GM18907 (cell line): ENCODE data around the gene UBE2C.
A peak's percentile ranks its signal among the peaks of the same experiment; 100 is the strongest.
"Not testable (repeated sequence)": the region's sequence is repeated elsewhere in the genome, so short reads cannot be mapped to it uniquely, and the experiment has no call there.

Experiments
- ATAC-seq: cut with Tn5 transposase; IDR thresholded peaks from one replicate; pipeline ENCODE4 v1.9.1; 2021; ENCODE audit warnings: mild to moderate bottlenecking, moderate library complexity; ENCODE audit not compliant: unreplicated experiment

UBE2C gene

GRCh38 chr20:45812157-45813005 lies at the start of gene UBE2C:
UBE2C (plus strand) TSS chr20:45812644; CDS start chr20:45812696, 52 bp downstream.
- ATAC-seq: peak; percentile 96

GRCh38 chr20:45764618-45765282 lies 47.7 kb upstream of the UBE2C start:
- not testable (repeated sequence) for ATAC-seq

- no peak for ATAC-seq
Observed at GRCh38 chr20:45765307-45765875, 47.1 kb upstream of the UBE2C start.

- ATAC-seq: no peak
Observed at GRCh38 chr20:45765980-45766379, 46.5 kb upstream of the UBE2C start.

GRCh38 chr20:45768479-45768878 lies 44.0 kb upstream of the UBE2C start:
- ATAC-seq: no peak

GRCh38 chr20:45771182-45771759 lies 41.2 kb upstream of the UBE2C start:
- no peak for ATAC-seq

DNA sequence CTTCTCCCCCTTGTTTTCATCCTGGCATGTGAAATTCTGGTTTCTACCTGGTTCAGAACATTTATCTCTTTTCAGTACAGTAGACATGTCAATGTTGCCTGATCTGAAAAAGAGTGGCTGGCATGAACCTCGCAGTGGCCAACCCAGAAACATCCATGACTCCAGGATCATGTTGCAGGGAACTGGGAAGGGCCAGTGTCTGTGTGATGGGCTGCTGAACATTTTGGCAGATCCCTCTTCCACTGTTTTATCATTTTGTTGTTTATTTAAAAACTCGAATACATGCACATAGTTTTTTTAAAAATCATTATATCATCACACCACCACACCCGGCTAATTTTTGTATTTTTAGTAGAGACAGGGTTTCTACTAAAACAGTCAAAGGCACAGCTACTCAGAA lies 39.8 kb upstream of the UBE2C start:
- no peak for ATAC-seq

- ATAC-seq: no peak
Observed at GRCh38 chr20:45774945-45775344, 37.5 kb upstream of the UBE2C start.

DNA sequence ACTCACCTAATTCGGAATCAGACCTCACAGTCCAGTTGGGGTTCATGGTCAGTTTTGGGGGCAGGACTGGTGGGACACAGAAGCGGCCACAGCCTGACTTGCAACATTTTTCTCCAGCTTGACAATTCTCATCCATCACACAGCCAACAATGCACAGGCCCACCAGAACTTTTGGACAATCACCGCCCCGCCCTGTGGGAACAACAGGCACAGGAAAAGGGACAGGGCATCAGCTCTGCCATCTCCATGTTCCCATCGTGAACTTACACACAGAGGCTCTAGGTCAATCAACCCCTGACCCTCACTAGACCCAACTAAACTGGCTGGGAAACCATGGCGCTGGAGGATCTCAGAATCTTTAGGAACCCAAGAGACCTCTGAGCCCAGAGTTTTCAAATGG lies 37.0 kb upstream of the UBE2C start:
- ATAC-seq: no peak

DNA sequence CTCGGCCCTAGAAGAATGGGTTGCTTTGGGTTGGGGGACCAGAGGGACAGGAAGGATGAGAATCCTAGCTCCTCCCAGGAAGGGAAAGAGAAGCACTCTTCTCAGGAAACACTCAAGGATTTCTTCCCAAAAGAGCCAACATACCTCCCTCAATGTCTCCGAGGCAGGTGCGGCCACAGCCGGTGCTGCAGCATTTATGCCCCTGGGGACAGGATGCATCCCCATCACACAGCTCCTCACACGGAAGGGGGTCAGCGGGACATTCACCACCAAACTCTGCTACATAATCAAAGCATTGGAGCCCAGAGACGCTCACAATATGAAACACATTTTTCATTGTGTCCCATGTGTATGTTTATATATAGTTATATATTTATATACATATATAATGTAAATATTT lies 35.5 kb upstream of the UBE2C start:
- ATAC-seq: no peak

DNA sequence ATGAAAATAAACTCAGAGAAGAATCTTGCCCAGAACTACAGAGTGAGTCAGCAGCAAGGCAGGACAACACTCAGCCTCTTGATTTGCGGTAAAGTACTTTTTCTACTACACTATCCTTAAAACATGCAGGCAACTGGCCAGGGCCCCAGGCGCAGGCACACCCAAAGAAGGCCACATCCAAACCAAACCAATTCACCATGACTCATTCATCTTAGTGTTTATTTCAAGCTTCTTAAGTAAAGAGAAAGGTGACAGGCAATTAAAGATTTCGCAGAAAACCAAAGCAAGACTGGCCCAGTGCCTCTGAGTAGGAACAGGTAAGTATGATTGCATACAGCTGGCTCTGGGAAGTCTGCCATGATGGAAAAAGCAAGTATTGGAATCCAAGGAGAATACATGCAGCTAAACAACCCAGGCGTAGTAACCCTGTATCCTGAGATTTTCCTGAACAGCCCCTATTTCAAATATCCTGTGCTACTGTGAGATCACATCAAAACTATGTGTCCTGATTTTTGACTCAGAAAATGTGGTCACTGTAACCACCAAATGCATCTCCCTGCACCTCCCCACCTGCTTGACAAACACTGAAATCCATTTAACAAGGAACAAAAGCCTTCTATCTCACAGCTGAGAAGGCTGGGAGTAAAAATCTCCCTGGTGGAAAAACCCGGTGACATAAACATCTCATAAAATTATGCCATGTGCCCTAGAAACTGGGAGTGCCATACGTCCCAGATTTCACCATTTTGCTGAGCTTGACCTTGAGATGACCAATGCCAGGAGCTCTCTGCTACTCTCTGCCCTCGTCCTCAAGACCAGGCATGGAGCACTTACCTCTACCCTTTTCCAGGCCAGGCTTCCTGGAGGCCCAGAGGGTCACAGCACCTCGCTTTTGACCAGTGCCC lies 33.2 kb upstream of the UBE2C start:
- no peak for ATAC-seq

DNA sequence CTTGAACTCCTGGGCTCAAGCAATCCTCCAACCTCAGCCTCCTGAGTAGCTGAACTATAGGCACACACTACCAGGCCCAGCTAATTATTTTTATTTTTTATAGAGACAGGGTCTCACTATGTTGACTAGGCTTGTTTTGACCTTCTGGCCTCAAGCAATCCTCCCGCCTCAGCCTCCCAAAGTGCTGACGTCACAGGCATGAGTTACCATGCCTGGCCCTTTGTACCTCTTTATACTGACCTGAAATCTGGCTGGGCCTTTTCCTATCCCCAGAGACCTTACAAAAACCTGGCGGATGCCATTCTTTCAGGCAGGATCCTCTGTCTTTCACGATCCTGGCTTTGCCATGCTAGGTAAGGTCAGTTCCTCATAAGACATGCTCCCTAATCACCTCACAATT lies 32.3 kb upstream of the UBE2C start:
- ATAC-seq: no peak

GRCh38 chr20:45781391-45781931 lies 31.0 kb upstream of the UBE2C start:
- no peak for ATAC-seq

- no peak for ATAC-seq
Observed at GRCh38 chr20:45782890-45783289, 29.6 kb upstream of the UBE2C start.

DNA sequence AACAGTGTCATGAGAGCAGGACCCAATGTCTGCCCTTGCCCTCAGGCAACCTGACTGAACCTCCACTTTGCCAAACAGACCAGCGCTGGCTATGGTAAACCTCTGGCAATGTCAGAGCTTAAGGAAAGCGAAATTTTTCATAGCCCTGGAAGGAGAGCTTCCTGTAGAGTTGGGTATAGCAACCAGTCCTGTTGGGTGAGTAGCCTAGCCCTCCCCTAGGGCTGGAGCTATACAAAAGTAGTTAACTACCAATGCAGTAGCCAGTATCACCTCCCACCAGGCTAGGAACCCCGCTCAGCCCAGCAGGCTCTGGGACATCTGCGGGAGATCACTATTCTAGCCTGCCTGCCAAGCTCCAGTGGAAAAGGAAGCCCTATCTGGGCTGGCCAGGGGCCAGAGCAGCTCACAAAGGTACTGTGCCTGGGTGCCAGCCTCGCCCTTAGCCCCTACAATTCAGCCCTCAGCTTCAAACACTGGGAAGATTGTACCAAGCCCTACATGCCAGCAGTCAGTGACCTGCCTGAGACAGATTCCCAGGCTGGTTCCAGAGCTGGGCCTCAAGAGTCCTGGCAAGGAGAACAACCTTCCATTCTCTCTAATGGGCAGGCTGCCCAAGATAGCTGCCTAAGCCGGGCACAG lies 28.7 kb upstream of the UBE2C start:
- no peak for ATAC-seq

GRCh38 chr20:45788351-45788750 lies 24.1 kb upstream of the UBE2C start:
- no peak for ATAC-seq

DNA sequence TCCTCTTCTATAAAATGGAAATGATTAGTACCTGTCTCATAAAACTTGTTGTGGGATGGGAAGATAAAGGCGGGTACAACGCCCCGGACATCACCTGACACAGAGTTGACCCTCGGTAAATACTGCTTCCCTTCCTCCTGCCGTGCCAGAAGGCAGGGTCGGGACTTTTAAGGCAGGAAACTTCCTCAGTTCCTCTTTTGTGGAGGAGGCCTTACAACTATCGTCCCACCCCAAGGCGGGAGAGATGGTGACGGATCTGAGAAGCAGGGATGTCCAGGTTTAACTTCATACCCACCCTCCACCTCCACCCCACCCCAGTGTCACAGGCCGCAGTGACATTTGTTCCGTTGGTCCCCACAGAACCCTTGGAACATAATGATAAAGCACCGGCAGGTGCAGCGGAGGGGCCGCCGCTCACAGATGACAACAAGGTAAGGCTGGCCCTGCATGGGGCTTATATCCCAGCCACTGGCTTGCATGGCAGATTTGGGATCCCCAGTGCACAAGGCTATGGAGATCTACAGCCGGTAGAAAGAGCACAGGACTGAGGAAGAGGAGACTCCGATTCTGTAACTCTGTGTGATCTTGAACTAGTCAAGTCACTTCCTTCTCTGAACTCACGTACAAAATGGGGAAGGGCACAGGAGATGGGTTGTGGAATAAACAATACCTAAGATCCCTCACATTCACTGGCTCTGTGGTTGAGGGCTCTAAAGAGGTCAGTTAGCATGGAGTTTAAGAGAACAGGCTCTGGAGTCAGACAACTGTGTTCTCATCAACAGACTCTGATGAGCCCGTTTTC lies 19.9 kb upstream of the UBE2C start:
- ATAC-seq: peak; percentile 12

- no peak for ATAC-seq
Observed at GRCh38 chr20:45796337-45797065, 15.9 kb upstream of the UBE2C start.
